Caco-2 (cell line): ENCODE data around the gene ASB1. TPM values are rescaled to one million over a fixed set of nuclear protein-coding genes. Genes with fewer than 3 reads are reported as not detected.

Experiments used
- BruUV-seq: library from RNA; stranded (reverse); fragments of 400-500 nt; replicated peaks from 2 replicates; lab custom pipeline; 2021; lab: Mats Ljungman, UMichigan
- CTCF ChIA-PET: fragments of 300-600 bp; sonication (Branson Sonifier 250); formaldehyde crosslinking; loops from one replicate; lab custom pipeline; 2022; ENCODE audit warnings: antibody characterized with exemption; lab: Charles Lee
- POLR2A ChIA-PET: fragments of 300-600 bp; sonication (Branson Sonifier 250); formaldehyde crosslinking; loops from one replicate; lab custom pipeline; 2022; ENCODE audit warnings: antibody characterized with exemption; lab: Charles Lee
- DNase-seq, 2 experiments: peaks; one replicate each; pipeline versions ENCODE4 v3.0.0 to v3.0.0-alpha.2; 2020 to 2022
- H3K27me3 ChIP-seq: replicated peaks from 2 replicates; pipeline ENCODE4 v1.6.0; 2011; ENCODE audit warnings: low read length; ENCODE audit not compliant: control insufficient read depth, insufficient read depth
- H3K36me3 ChIP-seq: 2 replicates; pipeline ENCODE4 v1.5.1; 2011; ENCODE audit warnings: low read length; ENCODE audit not compliant: control insufficient read depth, insufficient read depth
- H3K4me1 ChIP-seq: fragments of 250-450 bp; sonication (Bioruptor Pico); 2 replicates; pipeline ENCODE4 v1.5.1; 2020; ENCODE audit warnings: mild to moderate bottlenecking
- H3K4me3 ChIP-seq: 2 replicates; pipeline ENCODE4 v1.5.1; 2011; ENCODE audit warnings: low read depth, mild to moderate bottlenecking, control low read depth, low read length
- H3K9me3 ChIP-seq: fragments of 250-450 bp; sonication (Bioruptor Pico); 2 replicates; pipeline ENCODE4 v1.5.1; 2020; ENCODE audit warnings: mild to moderate bottlenecking, moderate library complexity
- H3K27ac Mint-ChIP-seq: one replicate; pipeline ENCODE4 v1.8.0; 2022; ENCODE audit warnings: mixed read lengths; ENCODE audit not compliant: unreplicated experiment
- H3K27me3 Mint-ChIP-seq: one replicate; pipeline ENCODE4 v1.8.0; 2022; ENCODE audit warnings: mixed read lengths; ENCODE audit not compliant: insufficient read depth, unreplicated experiment
- H3K36me3 Mint-ChIP-seq: one replicate; pipeline ENCODE4 v1.8.0; 2022; ENCODE audit warnings: mild to moderate bottlenecking, mixed read lengths; ENCODE audit not compliant: insufficient read depth, unreplicated experiment
- H3K4me1 Mint-ChIP-seq: one replicate; pipeline ENCODE4 v1.8.0; 2022; ENCODE audit warnings: low read depth, mixed read lengths; ENCODE audit not compliant: unreplicated experiment
- H3K4me3 Mint-ChIP-seq: one replicate; pipeline ENCODE4 v1.8.0; 2022; ENCODE audit warnings: mild to moderate bottlenecking, moderate library complexity, mixed read lengths; ENCODE audit not compliant: unreplicated experiment
- H3K9me3 Mint-ChIP-seq: one replicate; pipeline ENCODE4 v1.8.0; 2022; ENCODE audit warnings: mixed read lengths; ENCODE audit not compliant: unreplicated experiment
- intact Hi-C: fragments of 100-400 bp; cut with micrococcal nuclease; formaldehyde crosslinking; loops from one replicate; pipeline ENCODE4 v1.10.0; 2022; ENCODE audit not compliant: unreplicated experiment
- total RNA-seq: library from RNA; stranded (reverse); gene quantifications from 2 replicates; pipeline ENCODE4 v1.2.3, GENCODE V29; 2022
- TF ChIP-seq, protein P1 (sequence below), 2 experiments: fragments of 200-600 bp in 1 of 2; IDR thresholded peaks; 1 replicate in 1 of 2; 2 replicates in 1 of 2; pipeline versions ENCODE4 v1.5.1 to v1.8.0; 2011 to 2022; ENCODE audit warnings: antibody characterized with exemption in 1 of 2, control low read depth in 1 of 2, inconsistent platforms in 1 of 2, low read depth in 1 of 2, low read length in 1 of 2, mild to moderate bottlenecking in 1 of 2, moderate library complexity in 1 of 2; ENCODE audit not compliant: insufficient read depth in 1 of 2, severe bottlenecking in 1 of 2, unreplicated experiment in 1 of 2

ASB1 gene
- total RNA-seq, 1 experiment from 2014 or later: 16.9 TPM

GRCh38 chr2:238494573-238494961, 67.8 kb downstream of the ASB1 start:
- H3K4me3 ChIP-seq: no peak overlapping the region
- DNase-seq: no peak
- Mint-ChIP-seq H3K9me3 (no peaks in the 10 kb centered on the region), H3K4me3 (no peak overlapping the region), H3K27me3 (no peaks in the 10 kb centered on the region), H3K4me1 (no peaks in the 10 kb centered on the region), H3K36me3 (no peaks in the 10 kb centered on the region), H3K27ac (no peak overlapping the region)
- no peaks in the 10 kb centered on the region for H3K9me3 ChIP-seq
- intact Hi-C loops: no loop called here
- POLR2A ChIA-PET: no interaction called here
- BruUV-seq: no TSS peak
- no peaks in the 10 kb centered on the region for H3K4me1 ChIP-seq
- TF ChIP-seq, protein P1, sequence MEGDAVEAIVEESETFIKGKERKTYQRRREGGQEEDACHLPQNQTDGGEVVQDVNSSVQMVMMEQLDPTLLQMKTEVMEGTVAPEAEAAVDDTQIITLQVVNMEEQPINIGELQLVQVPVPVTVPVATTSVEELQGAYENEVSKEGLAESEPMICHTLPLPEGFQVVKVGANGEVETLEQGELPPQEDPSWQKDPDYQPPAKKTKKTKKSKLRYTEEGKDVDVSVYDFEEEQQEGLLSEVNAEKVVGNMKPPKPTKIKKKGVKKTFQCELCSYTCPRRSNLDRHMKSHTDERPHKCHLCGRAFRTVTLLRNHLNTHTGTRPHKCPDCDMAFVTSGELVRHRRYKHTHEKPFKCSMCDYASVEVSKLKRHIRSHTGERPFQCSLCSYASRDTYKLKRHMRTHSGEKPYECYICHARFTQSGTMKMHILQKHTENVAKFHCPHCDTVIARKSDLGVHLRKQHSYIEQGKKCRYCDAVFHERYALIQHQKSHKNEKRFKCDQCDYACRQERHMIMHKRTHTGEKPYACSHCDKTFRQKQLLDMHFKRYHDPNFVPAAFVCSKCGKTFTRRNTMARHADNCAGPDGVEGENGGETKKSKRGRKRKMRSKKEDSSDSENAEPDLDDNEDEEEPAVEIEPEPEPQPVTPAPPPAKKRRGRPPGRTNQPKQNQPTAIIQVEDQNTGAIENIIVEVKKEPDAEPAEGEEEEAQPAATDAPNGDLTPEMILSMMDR (IDR thresholded peaks at IDR 0.05; ENCODE audit: insufficient read depth in 1 of 2, low read depth in 1 of 2, low read length in 1 of 2, severe bottlenecking in 1 of 2, unreplicated experiment in 1 of 2): no peak
- CTCF ChIA-PET: no interaction called here
- H3K36me3 ChIP-seq: no peaks in the 10 kb centered on the region
- no peaks in the 10 kb centered on the region for H3K27me3 ChIP-seq

GRCh38 chr2:238495422-238495821, 68.7 kb downstream of the ASB1 start:
- Histone ChIP-seq H3K36me3 (no peaks in the 10 kb centered on the region), H3K4me3 (no peak overlapping the region), H3K9me3 (no peaks in the 10 kb centered on the region), H3K4me1 (no peaks in the 10 kb centered on the region), H3K27me3 (no peaks in the 10 kb centered on the region)
- Mint-ChIP-seq H3K4me1 (no peaks in the 10 kb centered on the region), H3K4me3 (no peak overlapping the region), H3K9me3 (no peaks in the 10 kb centered on the region), H3K27ac (no peak overlapping the region), H3K36me3 (no peaks in the 10 kb centered on the region), H3K27me3 (no peaks in the 10 kb centered on the region)
- no peak for DNase-seq
- ChIA-PET POLR2A (no interaction called here), CTCF (no interaction called here)
- TF ChIP-seq, protein P1 (IDR thresholded peaks at IDR 0.05; ENCODE audit: insufficient read depth in 1 of 2, low read depth in 1 of 2, low read length in 1 of 2, severe bottlenecking in 1 of 2, unreplicated experiment in 1 of 2): no peak
- BruUV-seq: no TSS peak
- intact Hi-C loops: no loop called here

DNA sequence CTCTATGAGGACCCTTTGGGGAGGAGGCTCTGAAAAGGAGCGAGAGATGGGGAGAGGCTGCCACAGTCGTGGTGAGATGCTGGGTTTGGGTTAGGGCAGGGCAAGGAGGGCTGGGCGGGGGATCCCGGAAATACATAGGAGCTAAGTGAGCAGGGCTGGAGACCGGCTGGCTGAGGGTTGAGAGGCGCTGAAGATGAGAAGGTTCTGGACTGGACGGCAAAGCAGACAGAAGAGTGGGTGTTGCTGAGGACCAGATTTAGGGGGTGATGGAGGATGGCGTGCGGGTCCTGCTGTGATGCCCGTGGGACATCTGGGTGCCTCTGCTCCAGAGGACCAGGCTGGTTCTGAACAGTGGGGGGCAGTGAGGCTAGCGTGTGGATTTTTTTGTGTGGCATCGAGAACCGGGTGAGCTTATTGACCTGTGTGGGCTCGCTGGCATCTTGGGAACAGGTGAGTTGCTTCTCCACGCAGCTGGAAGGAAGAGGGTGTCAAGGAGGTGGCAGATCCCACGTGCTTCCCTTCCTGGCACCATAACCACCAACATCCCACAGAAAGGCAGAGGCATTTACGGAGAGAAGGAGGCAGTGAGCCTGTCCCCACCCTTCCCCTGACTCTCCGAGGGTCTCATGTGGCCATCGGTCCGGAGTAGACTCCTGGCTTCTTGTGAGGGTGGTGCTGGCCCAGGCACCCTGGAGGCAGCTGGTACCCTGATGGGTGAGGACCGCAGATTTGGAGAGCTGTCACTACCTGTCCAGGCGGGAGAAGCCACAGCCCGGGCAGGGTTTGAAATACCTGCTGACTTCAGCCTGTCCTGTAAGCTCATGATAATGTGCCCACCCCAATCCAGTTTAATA, 70.3 kb downstream of the ASB1 start:
- H3K4me3 ChIP-seq: no peak overlapping the region
- no peaks in the 10 kb centered on the region for H3K36me3 ChIP-seq
- ChIA-PET POLR2A (no interaction called here), CTCF (no interaction called here)
- H3K27me3 ChIP-seq: no peaks in the 10 kb centered on the region
- H3K27ac Mint-ChIP-seq: no peak overlapping the region
- BruUV-seq: no TSS peak
- TF ChIP-seq, protein P1 (IDR thresholded peaks at IDR 0.05; ENCODE audit: insufficient read depth in 1 of 2, low read depth in 1 of 2, low read length in 1 of 2, severe bottlenecking in 1 of 2, unreplicated experiment in 1 of 2): no peak
- no peaks in the 10 kb centered on the region for H3K9me3 ChIP-seq
- H3K9me3 Mint-ChIP-seq: no peaks in the 10 kb centered on the region
- H3K36me3 Mint-ChIP-seq: no peaks in the 10 kb centered on the region
- intact Hi-C loops: no loop called here
- no peaks in the 10 kb centered on the region for H3K27me3 Mint-ChIP-seq
- H3K4me3 Mint-ChIP-seq: no peak overlapping the region
- DNase-seq: no peak
- H3K4me1 ChIP-seq: no peaks in the 10 kb centered on the region
- H3K4me1 Mint-ChIP-seq: no peaks in the 10 kb centered on the region
